Esophagus squamous epithelium (tissue), 5 donors: ENCODE results near the gene TUBB2B. TPM values are rescaled to one million over a fixed set of nuclear protein-coding genes. Genes with fewer than 3 reads are reported as not detected.

Source experiments
- DNase-seq: peaks from one replicate; lab custom pipeline; 2025; lab: John Stamatoyannopoulos, UW
- H3K27ac ChIP-seq, 4 donors: fragments of 200-600 bp; sonication (generic); one replicate each; pipeline ENCODE4 v1.5.1; 2016 to 2019; ENCODE audit warnings: mild to moderate bottlenecking in 1 of 4
- H3K27me3 ChIP-seq, 4 donors: fragments of 200-600 bp; sonication (generic); 1 replicate in 3 of 4; 2 replicates in 1 of 4; pipeline versions ENCODE4 v1.5.1 to v1.6.0; 2017 to 2021; ENCODE audit warnings: antibody characterized with exemption in 1 of 4
- H3K36me3 ChIP-seq, 3 donors: fragments of 200-600 bp; sonication (generic); one replicate each; pipeline ENCODE4 v1.5.1; 2016 to 2019
- H3K4me1 ChIP-seq, 3 donors: fragments of 200-600 bp; sonication (generic); one replicate each; pipeline ENCODE4 v1.5.1; 2017 to 2019
- H3K4me3 ChIP-seq, 4 donors: fragments of 200-600 bp; sonication (generic); 1 replicate in 3 of 4; 2 replicates in 1 of 4; pipeline ENCODE4 v1.5.1; 2016 to 2019; ENCODE audit warnings: mild to moderate bottlenecking in 2 of 4, moderate library complexity in 1 of 4
- H3K9me3 ChIP-seq, 3 donors: fragments of 200-600 bp; sonication (generic); one replicate each; pipeline ENCODE4 v1.5.1; 2016 to 2019
- CTCF ChIP-seq, 6 experiments: fragments of 450-650 bp in 4 of 6; fragments of 200-600 bp in 2 of 6; sonication (generic) in 2 of 6; IDR thresholded peaks; one replicate each; pipeline ENCODE4 v1.5.1; 2016 to 2019; ENCODE audit warnings: antibody characterized with exemption in 6 of 6, mild to moderate bottlenecking in 4 of 6, moderate library complexity in 4 of 6
- POLR2A ChIP-seq, 4 donors: fragments of 450-650 bp; IDR thresholded peaks; one replicate each; pipeline ENCODE4 v1.6.1; 2017; ENCODE audit warnings: antibody characterized with exemption in 4 of 4, mild to moderate bottlenecking in 4 of 4, moderate library complexity in 3 of 4
- WGBS, 2 donors: methylation state at CpG; one replicate each; pipeline ENCODE4 v1.1.5; 2018; 5-methylcytosine and 5-hydroxymethylcytosine counted together
- intact Hi-C: fragments of 100-400 bp; cut with DNase I; formaldehyde crosslinking; loops from one replicate; pipeline ENCODE4 v1.15.0; 2022
- total RNA-seq, 4 donors: library from RNA; depleted of rRNA; stranded (reverse); fragments of >200 nt; gene quantifications; one replicate each; pipeline ENCODE4 v1.1.0, GENCODE V29; 2016
- donor health status: DM: yes; HTN: yes; CAD: no.

Gene TUBB2B
- total RNA-seq, 4 donors from 2014 or later = 1.6 to 5.0 (median 3.2) TPM

- Histone ChIP-seq H3K4me3 (no peak overlapping the region), H3K27me3 (peaks cover 0 to 7% (median 0%) of the 10 kb centered on the region in 4 donors), H3K36me3 (no peaks in the 10 kb centered on the region), H3K27ac (no peak overlapping the region), H3K9me3 (no peaks in the 10 kb centered on the region), H3K4me1 (peaks cover 0 to 13% (median 0%) of the 10 kb centered on the region in 3 donors)
- 62 to 82% methylated on average over 5 to 9 of the region's 11 CpGs for WGBS, 2 donors
- DNase-seq = no peak
- TF ChIP-seq CTCF (IDR thresholded peaks at IDR 0.05) (no peak), POLR2A (IDR thresholded peaks at IDR 0.05) (no peak)
- intact Hi-C loops = no loop called here
These were observed 51.6 kb downstream of the TUBB2B start for GRCh38 chr6:3175715-3176402.

Other genes starting within 250 kb of the TUBB2B start
- gene NQO2, start 227.8 kb downstream of the TUBB2B start, total RNA-seq = 10 to 100 TPM; 18.7 to 38.3 (median 26.5) TPM
- 10 to 100 TPM; 17.7 to 25.7 (median 20.9) TPM for gene RIPK1, start 159.2 kb downstream of the TUBB2B start, total RNA-seq
- gene BPHL, start 108.9 kb downstream of the TUBB2B start, total RNA-seq = 10 to 100 TPM; 10.1 to 26.0 (median 11.8) TPM
- 100 to 1,000 TPM in 2 of 4 donors, 10 to 100 TPM in 2; 35.9 to 149 (median 93.5) TPM for gene TUBB2A, start 70.1 kb downstream of the TUBB2B start, total RNA-seq
- 10 to 100 TPM in 3 of 4 donors, 1 to 10 TPM in 1; 9.4 to 36.0 (median 14.9) TPM for gene PSMG4, start 31.3 kb upstream of the TUBB2B start, total RNA-seq
- gene SLC22A23, start 229.4 kb upstream of the TUBB2B start, total RNA-seq = 10 to 100 TPM; 26.6 to 42.6 (median 37.6) TPM